MCF 10A (cell line): ENCODE data around the gene PLXNA1. TPM values are rescaled to one million over a fixed set of nuclear protein-coding genes. Genes with fewer than 3 reads are reported as not detected.
A peak's percentile ranks its signal among the peaks of the same experiment; 100 is the strongest.

ENCODE experiments used
- BruUV-seq: library from RNA; stranded (reverse); fragments of 400-500 nt; replicated peaks from 2 replicates; lab custom pipeline; 2021; lab: Mats Ljungman, UMichigan
- CTCF ChIA-PET: fragments of 300-600 bp; sonication (Branson Sonifier 250); formaldehyde crosslinking; extraction: SDS; loops from one replicate; lab custom pipeline; 2021; ENCODE audit warnings: antibody characterized with exemption, inconsistent platforms; lab: Yijun Ruan, JAX
- POLR2A ChIA-PET: fragments of 300-600, 350-650 bp; sonication (Branson Sonifier 250); formaldehyde crosslinking; extraction: SDS; loops from one replicate; lab custom pipeline; 2020; ENCODE audit warnings: antibody characterized with exemption, inconsistent platforms; lab: Yijun Ruan, JAX
- DNase-seq: peaks from one replicate; pipeline ENCODE4 v3.0.0-alpha.2; 2018; ENCODE audit not compliant: unreplicated experiment
- H3K27ac Mint-ChIP-seq: one replicate; pipeline ENCODE4 v1.8.0; 2022; ENCODE audit warnings: mild to moderate bottlenecking, low read depth, mixed read lengths; ENCODE audit not compliant: unreplicated experiment
- H3K27me3 Mint-ChIP-seq: one replicate; pipeline ENCODE4 v1.8.0; 2022; ENCODE audit warnings: mixed read lengths; ENCODE audit not compliant: insufficient read depth, unreplicated experiment
- H3K36me3 Mint-ChIP-seq: one replicate; pipeline ENCODE4 v1.8.0; 2022; ENCODE audit warnings: mild to moderate bottlenecking, moderate library complexity, mixed read lengths; ENCODE audit not compliant: insufficient read depth, unreplicated experiment
- H3K4me1 Mint-ChIP-seq: one replicate; pipeline ENCODE4 v1.8.0; 2022; ENCODE audit warnings: mixed read lengths; ENCODE audit not compliant: insufficient read depth, unreplicated experiment
- H3K4me3 Mint-ChIP-seq: one replicate; pipeline ENCODE4 v1.8.0; 2022; ENCODE audit warnings: mild to moderate bottlenecking, moderate library complexity, mixed read lengths; ENCODE audit not compliant: unreplicated experiment
- H3K9me3 Mint-ChIP-seq: one replicate; pipeline ENCODE4 v1.8.0; 2022; ENCODE audit warnings: mixed read lengths; ENCODE audit not compliant: unreplicated experiment
- intact Hi-C: fragments of 100-400 bp; cut with micrococcal nuclease; formaldehyde crosslinking; loops from 2 replicates; pipeline ENCODE4 v1.14.1; 2022
- total RNA-seq: library from RNA; stranded (reverse); gene quantifications from 2 replicates; pipeline ENCODE4 v1.2.3, GENCODE V29; 2022
- TF ChIP-seq, protein P1 (sequence below): fragments of 200-600 bp; IDR thresholded peaks from one replicate; pipeline ENCODE4 v1.8.0; 2022; ENCODE audit warnings: antibody characterized with exemption, mild to moderate bottlenecking; ENCODE audit not compliant: unreplicated experiment

PLXNA1 gene
- total RNA-seq, 1 experiment from 2014 or later = 48.4 TPM

DNA sequence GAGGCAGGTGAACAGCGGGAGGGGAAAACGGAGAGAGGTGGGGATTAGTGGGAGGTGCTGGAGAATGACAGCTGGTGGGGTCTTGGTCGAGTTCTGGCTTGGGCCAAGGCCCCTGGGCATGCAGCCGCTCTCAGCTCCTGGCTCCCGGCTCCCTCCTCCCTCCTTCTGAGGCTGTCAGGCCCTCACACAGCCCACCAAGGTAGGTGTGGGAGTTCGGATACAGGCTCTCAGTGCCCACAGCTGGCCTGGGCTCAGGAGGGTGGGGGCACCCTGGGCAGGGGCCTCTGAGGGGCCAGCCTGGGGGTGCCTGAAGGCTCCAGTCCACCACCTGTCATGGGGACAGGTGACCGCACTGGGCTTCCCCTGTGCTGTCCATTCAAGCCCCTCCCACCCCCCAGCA, 39.9 kb downstream of the PLXNA1 start:
- DNase-seq = no peak
- no peaks in the 10 kb centered on the region for H3K9me3 Mint-ChIP-seq
- no peak overlapping the region for H3K4me3 Mint-ChIP-seq
- peaks cover 7% of the 10 kb centered on the region for H3K4me1 Mint-ChIP-seq
- intact Hi-C loops = no loop called here
- peaks cover 31% of the 10 kb centered on the region for H3K36me3 Mint-ChIP-seq
- BruUV-seq = no TSS peak
- POLR2A ChIA-PET = no interaction called here
- H3K27me3 Mint-ChIP-seq = no peaks in the 10 kb centered on the region
- H3K27ac Mint-ChIP-seq = peak overlapping the region; percentile 42
- CTCF ChIA-PET = no interaction called here
- TF ChIP-seq, protein P1, sequence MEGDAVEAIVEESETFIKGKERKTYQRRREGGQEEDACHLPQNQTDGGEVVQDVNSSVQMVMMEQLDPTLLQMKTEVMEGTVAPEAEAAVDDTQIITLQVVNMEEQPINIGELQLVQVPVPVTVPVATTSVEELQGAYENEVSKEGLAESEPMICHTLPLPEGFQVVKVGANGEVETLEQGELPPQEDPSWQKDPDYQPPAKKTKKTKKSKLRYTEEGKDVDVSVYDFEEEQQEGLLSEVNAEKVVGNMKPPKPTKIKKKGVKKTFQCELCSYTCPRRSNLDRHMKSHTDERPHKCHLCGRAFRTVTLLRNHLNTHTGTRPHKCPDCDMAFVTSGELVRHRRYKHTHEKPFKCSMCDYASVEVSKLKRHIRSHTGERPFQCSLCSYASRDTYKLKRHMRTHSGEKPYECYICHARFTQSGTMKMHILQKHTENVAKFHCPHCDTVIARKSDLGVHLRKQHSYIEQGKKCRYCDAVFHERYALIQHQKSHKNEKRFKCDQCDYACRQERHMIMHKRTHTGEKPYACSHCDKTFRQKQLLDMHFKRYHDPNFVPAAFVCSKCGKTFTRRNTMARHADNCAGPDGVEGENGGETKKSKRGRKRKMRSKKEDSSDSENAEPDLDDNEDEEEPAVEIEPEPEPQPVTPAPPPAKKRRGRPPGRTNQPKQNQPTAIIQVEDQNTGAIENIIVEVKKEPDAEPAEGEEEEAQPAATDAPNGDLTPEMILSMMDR = no peak

- ChIA-PET POLR2A (interaction anchor here (0.8 kb wide), 1 partner anchor 19 kb away, joined by 3 read pairs; no protein-coding TSS in a partner anchor), CTCF (no interaction called here)
- H3K9me3 Mint-ChIP-seq = no peaks in the 10 kb centered on the region
- DNase-seq = no peak
- no peak overlapping the region for H3K4me3 Mint-ChIP-seq
- peaks cover 16% of the 10 kb centered on the region for H3K36me3 Mint-ChIP-seq
- TF ChIP-seq, protein P1 = no peak
- no peaks in the 10 kb centered on the region for H3K4me1 Mint-ChIP-seq
- BruUV-seq = no TSS peak
- intact Hi-C loops = no loop called here
- peak overlapping the region; percentile 33 for H3K27ac Mint-ChIP-seq
- no peaks in the 10 kb centered on the region for H3K27me3 Mint-ChIP-seq
These were observed 42.5 kb downstream of the PLXNA1 start for GRCh38 chr3:127025456-127025855.

- Mint-ChIP-seq H3K27me3 (no peaks in the 10 kb centered on the region), H3K9me3 (no peaks in the 10 kb centered on the region), H3K27ac (no peak overlapping the region), H3K36me3 (peaks cover 19% of the 10 kb centered on the region), H3K4me1 (no peaks in the 10 kb centered on the region), H3K4me3 (no peak overlapping the region)
- DNase-seq = no peak
- CTCF ChIA-PET = no interaction called here
- intact Hi-C loops = no loop called here
- POLR2A ChIA-PET = no interaction called here
- TF ChIP-seq, protein P1 = no peak
- BruUV-seq = no TSS peak
These were observed 43.1 kb downstream of the PLXNA1 start for GRCh38 chr3:127026036-127026435.

DNA sequence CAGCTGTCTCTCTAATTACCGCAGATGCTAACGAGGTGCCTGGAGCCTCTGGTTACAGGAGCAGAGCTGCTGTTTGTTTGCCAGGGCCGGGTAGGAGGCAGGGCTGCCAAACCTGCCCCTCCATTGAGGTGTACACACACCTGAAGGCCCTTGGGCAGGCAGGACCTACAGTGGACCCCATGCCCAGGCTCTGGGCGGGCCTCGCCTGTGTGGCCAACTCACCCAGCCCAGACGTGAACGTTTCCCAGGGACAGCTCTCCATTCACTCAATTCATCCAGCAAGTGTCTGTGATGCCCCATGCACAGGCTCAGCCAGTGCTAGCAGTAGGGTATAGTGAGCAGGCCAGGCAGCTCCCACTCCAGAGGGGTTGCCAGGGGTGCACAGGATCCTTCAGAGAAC, 43.7 kb downstream of the PLXNA1 start:
- H3K4me3 Mint-ChIP-seq = no peak overlapping the region
- ChIA-PET CTCF (no interaction called here), POLR2A (no interaction called here)
- peak overlapping the region; percentile 73 for H3K27ac Mint-ChIP-seq
- no peak for DNase-seq
- H3K4me1 Mint-ChIP-seq = no peaks in the 10 kb centered on the region
- no peaks in the 10 kb centered on the region for H3K9me3 Mint-ChIP-seq
- intact Hi-C loops = no loop called here
- TF ChIP-seq, protein P1 = no peak
- BruUV-seq = no TSS peak
- no peaks in the 10 kb centered on the region for H3K27me3 Mint-ChIP-seq
- H3K36me3 Mint-ChIP-seq = peaks cover 19% of the 10 kb centered on the region
